Activated CD4-positive, alpha-beta T cell treated with anti-CD3 and anti-CD28 coated beads, Interleukin-2, Interleukin-4, amounts not matched to agents 100 ng/mL and 50 ng/mL, durations not matched to agents 16 hours and 8 hours (primary cell): ENCODE measurements around the gene MAB21L4.
"Not testable (repeated sequence)": the region's sequence is repeated elsewhere in the genome, so short reads cannot be mapped to it uniquely, and the experiment has no call there.

ENCODE experiments used
- DNase-seq: peaks from one replicate; pipeline ENCODE4 v3.0.0-alpha.2; 2020; ENCODE audit warnings: low spot score

Gene MAB21L4

DNA sequence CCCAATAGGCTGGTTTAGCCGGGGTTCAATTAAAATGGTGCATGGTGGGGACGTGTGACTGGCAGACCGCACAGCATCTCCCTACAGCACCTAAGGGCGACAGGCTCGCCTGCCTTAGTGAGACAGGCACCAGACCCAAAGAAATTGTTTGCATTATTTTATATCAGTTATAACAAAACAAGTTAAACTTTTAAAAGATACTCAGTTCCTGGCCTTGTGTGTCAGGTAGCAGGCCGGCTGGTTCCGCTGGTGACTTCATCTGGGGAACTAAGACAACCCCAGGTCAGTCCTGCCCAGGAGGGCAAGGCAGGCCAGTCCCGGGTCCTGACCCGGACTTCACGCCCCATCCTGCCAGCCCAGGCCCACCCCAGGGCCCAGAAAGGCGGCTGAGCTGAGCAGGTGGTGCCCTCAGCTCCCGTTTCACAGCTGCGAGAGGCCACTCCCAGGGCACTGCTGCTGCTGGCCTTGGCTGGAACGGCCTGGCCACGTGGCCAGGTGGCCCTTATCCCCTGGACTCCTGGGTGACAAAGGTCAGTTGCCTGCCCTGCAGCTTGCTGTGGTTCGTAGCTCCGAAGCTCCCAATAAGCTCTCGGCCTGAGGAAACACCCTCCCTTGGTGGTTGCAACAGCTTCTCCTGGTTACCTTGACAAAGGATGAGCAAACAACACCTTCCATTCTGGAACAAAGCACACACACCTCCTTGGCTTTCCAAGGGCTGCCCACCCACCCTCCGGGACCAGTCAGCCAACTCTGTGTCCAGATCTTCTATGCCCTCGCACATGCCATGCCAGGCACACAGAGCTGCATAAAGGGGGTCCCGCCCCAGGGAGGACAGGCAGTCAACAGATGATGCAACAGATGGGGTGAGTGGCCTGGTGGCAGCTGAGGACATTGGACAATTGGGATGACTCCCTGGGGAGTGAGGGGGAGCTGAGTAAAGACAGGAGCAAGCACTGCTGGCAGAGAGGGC lies 38.6 kb downstream of the MAB21L4 start:
- no peak for DNase-seq

- DNase-seq: no peak
Observed at GRCh38 chr2:240856151-240856980, 39.6 kb downstream of the MAB21L4 start.

DNA sequence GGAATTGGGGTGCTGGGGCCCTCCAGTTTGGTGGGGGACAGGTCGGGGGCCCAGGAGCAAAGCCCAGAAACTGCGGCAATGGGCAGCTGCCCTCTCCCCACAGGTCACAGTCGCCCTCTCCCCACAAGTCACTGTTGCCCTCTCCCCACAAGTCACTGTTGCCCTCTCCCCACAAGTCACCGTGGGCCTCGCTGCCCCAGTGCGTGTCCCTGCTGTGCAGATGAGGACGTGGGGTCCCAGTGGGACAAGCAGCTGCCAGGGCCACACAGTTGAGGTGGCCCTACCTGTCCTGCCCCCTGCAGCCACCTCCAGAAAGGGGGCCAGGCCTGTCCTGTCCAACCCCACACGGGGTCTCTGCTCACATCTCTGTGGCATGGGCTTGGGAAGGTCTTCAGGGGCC lies 40.3 kb downstream of the MAB21L4 start:
- no peak for DNase-seq

- no peak for DNase-seq
Observed at GRCh38 chr2:240852671-240853314, 43.2 kb downstream of the MAB21L4 start.

- DNase-seq: peak; percentile 79
Observed at GRCh38 chr2:240851078-240851991, 44.6 kb downstream of the MAB21L4 start.

DNA sequence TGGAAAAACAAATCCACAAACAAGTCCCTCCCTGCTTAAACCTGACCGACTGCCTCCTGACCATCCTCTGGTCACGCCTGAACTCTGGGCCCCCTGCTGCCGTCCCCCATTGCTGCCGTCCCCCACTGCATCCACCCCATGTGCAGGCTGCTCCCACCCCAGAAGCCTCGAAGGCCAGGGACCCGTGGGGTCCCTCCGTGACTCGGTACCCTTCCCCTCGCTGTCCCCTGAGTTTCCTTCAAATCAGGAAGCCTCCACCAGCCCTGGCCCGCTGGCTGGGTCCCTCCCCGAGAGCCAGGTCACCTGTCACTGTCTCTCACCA lies 45.2 kb downstream of the MAB21L4 start:
- no peak for DNase-seq

DNA sequence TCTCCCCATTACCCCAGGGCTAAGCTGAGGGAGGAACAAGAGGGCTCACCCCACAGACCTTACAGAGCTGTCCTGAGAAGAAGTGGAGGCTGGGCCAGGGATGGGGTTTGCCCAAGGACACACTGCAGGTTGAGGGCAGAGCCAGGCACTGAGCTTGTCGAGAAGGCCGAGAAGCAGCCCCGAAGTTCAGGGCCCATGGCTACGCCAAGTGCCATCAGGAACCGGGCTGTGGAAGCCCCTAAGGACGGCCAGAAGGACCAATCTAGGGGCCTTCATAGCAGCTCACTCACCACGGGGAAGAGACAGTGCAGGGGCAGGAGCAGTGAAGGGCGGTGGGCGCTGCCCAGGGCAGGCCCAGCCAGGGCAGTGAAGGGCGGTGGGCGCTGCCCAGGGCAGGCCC lies 45.9 kb downstream of the MAB21L4 start:
- DNase-seq: no peak

DNA sequence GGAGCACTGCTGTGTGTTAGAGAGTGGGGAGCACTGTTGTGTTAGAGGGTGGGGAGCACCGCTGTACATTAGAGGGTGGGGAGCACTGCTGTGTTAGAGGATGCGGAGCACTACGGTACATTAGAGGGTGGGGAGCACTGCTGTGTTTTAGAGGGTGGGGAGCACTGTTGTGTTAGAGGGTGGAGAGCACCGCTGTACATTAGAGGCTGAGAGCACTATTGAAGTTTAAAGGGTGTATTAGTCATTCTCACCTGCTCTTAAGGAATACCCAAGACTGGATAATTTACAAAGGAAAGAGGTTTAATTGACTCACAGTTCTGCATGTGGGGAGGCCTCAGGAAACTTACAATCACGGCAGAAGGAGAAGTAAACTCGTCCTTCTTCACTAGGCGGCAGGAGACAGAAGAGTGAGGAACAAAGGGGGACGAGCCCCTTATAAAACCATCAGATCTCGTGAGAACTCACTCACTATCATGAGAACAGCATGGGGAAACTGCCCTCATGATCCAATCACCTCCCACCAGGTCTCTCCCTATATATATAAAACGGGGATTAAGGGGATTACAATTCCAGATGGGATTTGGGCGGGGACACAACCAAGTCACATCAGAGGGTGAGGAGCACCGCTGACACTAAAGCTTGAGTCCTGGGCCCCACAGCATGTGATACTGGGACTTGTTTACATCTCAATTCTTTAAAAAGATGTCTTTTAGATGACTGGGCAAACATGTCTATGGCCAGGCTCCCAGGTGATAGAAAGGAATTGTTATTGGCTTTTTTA lies 46.9 kb downstream of the MAB21L4 start:
- DNase-seq: no peak

DNA sequence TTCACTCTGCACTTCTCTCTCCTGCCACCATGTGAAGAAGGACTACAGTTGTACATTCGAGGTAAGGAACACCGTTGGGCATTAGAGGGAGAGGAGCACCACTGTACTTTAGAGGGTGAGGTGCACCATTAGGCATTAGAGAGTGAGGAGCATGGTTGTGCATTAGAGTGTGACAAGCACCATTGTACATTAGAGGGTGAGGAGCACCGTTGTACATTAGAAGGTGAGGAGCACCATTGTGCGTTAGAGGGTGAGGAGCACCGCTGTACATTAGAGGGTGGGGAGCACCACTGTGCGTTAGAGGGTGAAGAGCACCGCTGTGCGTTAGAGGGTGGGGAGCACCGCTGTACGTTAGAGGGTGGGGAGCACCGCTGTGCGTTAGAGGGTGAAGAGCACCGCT lies 48.1 kb downstream of the MAB21L4 start:
- no peak for DNase-seq

DNA sequence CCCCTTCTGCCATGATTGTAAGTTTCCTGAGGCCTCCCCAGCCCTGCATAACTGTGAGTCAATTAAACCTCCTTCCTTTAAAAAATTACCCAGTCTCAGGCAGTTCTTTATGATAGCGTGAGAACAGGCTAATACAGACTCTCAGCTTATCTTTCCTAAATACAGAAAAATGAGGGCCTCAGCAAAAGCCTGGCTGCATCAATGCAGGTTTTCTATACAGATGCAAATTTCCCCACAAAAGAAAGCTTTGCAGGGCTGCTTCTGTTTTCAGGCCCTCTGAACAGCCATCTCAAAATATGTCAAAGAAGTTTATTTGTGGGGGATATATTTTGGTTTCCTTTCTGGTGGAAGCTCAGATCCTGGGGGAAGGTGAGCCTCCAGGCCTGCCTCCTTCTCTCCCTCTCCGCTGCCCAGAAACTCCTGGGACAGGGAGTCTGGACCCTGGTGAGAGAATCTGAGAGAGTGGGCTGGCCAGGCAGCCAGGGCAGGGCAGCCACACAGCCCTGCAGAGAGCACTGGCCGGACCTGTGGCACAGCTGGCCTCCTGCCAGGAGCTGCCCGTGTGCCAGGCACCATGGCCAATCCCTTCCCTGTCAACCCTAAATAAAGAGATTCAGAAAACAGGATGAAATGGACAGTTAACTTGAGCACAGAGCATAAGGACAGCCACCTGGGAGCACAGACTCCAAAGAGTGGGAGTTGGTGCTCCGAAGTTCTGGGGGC lies 48.9 kb downstream of the MAB21L4 start:
- DNase-seq: no peak

GRCh38 chr2:240846309-240846708 lies 49.6 kb downstream of the MAB21L4 start:
- DNase-seq: not testable (repeated sequence)

GRCh38 chr2:240840435-240841060 lies 55.4 kb downstream of the MAB21L4 start:
- DNase-seq: peak; percentile 17

DNA sequence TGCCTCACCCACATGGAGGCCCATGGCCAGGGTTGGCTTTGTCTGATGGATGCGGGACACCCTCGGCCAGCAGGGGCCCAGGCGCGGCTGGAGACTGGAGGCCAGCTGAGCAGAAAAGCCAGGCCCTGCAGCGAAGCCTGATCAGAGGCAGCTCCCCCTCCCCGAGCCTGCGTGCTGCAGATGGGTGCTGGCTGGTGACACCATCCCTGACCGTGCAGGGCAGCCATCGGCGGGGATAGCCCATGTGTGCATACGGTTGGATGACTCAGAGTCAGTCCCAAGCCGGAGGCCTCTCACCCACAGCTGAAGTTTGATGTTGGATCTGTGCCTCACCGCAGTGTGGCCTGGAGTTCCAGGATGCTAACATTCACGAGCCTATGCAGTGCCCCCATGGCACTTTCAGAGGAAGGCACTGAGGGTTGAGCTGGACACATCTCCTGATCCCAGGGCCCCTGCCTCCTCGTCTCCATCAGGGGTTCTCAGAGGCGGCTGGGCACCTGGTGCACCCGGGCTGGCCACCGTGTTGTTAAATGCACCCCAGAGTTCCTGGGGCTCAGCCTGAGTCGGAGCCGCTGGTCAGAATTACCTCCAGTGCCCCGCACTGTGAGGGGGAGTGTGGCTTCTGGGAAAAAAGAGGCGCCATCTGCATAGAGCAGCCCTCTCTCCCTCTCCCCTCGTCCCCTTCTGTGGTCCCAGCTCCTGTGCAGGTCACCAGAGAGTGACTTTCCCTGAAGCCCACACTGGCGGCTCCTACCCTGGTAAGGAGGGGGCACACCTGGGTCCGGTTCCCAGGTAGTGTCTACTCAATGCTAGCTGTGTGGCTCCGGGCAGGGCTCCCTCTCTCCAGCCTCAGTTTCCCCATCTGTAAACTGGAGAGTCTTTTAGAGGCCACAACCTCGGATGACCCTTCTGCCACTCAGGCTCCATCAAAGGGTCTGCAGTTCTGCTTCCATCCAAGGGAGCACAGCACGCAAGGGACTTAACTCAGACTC lies 56.5 kb downstream of the MAB21L4 start:
- no peak for DNase-seq

- DNase-seq: no peak
Observed at GRCh38 chr2:240837621-240838020, 58.3 kb downstream of the MAB21L4 start.

GRCh38 chr2:240836781-240837467 lies 59.0 kb downstream of the MAB21L4 start:
- no peak for DNase-seq
